ENCODE data around the gene TBC1D10B.

The TBC1D10B gene

DNA sequence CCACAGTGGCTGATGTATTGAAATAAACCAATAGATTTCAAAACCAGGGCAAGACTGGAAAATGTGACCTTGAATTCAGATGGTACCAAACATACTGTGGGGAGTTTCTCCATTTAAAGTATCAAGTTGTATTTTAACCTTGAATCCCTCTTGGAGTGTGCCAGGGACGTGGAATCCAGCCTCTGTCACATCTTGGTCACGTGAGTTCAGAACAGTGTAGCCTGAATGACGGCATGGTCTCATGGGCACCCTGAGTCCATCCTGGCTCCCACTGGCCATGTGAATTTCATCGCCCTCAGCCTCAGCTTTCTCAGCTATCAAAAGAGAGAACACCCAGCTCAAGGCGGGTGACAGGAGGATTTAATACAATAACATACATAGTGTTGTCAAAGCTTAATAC, 43.9 kb upstream of the TBC1D10B start:
- no peak for DNase-seq (ENCODE audit: extremely low spot score)
- POLR2A ChIA-PET: no interaction called here
- TF ChIP-seq, protein P1, sequence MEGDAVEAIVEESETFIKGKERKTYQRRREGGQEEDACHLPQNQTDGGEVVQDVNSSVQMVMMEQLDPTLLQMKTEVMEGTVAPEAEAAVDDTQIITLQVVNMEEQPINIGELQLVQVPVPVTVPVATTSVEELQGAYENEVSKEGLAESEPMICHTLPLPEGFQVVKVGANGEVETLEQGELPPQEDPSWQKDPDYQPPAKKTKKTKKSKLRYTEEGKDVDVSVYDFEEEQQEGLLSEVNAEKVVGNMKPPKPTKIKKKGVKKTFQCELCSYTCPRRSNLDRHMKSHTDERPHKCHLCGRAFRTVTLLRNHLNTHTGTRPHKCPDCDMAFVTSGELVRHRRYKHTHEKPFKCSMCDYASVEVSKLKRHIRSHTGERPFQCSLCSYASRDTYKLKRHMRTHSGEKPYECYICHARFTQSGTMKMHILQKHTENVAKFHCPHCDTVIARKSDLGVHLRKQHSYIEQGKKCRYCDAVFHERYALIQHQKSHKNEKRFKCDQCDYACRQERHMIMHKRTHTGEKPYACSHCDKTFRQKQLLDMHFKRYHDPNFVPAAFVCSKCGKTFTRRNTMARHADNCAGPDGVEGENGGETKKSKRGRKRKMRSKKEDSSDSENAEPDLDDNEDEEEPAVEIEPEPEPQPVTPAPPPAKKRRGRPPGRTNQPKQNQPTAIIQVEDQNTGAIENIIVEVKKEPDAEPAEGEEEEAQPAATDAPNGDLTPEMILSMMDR (IDR thresholded peaks at IDR 0.05; ENCODE audit: control extremely low read depth, extremely low read depth, low read depth, missing control alignments): no peak
- CTCF ChIA-PET: interaction anchor here (1.2 to 2.8 kb wide), 3 partner anchors 16 to 201 kb away, joined by 3 to 10 read pairs (median 5); partner anchors contain the start of genes DCTPP1 and ZNF48

DNA sequence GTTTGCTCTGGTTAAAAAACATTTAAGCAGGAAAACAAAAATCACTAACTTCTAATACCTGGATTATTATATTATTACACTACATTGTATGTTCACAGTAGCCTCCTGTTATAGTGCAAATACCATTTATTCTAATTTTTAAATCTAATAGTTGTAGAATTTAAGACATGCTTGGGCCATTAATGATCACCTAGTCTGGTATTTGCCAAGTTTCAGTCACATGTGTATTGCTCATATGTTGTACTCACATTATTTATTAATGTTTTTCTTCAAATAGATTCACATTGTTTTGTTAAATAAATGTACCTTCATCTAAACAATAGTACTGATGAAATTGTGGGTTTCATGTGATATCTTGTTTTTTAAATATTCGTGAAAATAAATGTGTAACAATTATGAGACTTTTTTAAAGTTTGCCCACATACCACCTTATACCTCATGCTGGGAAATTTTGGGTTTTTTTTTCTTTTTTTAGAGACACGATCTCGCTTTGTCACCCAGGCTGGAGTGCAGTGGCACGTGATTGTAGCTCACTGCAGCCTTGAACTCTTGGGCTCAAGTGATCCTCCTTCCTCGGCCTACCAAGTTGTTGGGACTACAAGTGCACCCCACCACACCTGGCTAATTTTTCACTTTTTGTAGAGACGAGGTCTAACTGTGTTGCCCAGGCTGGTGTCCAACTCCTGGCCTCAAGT, 43.0 kb upstream of the TBC1D10B start:
- POLR2A ChIA-PET: no interaction called here
- no peak for DNase-seq (ENCODE audit: extremely low spot score)
- CTCF ChIA-PET: interaction anchor here (1.2 to 2.4 kb wide), 3 partner anchors 11 to 17 kb away, joined by 3 to 9 read pairs (median 5); partner anchors contain the start of genes DCTPP1 and ZNF48
- TF ChIP-seq, protein P1 (IDR thresholded peaks at IDR 0.05; ENCODE audit: control extremely low read depth, extremely low read depth, low read depth, missing control alignments): no peak

DNA sequence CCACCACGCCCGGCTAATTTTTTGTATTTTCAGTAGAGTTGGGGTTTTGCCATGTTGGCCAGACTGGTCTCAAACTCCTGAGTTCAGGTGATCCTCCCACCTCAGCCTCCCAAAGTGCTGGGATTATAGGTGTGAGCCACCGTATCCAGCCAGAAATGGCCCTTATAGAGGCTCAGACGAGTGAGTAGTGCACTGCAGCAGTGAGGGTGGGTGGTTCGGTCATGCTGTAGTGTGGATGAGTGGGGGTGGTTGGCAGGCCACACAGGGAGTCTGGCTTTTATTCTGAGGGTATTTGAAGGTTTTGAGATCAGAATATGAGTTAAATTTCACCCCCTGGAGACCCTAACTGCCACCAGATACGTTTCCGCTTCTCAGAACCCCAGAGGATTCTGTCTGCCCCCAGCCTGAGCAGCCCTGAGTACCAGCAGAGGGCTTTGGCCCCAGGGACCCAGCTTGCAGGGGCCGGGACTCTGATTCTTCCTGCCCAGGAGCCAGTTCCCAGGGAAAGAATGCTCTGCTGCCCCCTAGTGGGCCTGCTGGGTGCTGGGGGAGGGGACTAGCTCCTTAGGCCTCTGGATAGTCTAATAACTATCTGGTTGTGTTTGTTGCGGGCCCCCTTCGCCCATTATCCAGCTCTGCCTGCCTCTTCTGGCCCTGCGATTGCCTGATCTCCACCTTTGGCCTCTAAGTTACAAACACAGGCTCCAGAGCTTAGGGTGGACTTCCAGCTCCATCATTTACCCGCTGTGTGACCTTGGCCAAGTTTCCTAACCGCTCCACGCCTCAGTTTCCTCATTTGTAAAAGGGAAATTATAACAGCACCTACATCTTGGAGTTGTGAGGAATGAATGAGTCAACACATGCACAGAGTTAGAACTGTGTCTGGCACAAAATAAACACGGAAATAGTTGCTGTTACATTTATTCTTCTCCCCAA, 39.1 kb upstream of the TBC1D10B start:
- TF ChIP-seq, protein P1 (IDR thresholded peaks at IDR 0.05; ENCODE audit: control extremely low read depth, extremely low read depth, low read depth, missing control alignments): peak; percentile 96
- peak; percentile 88 for DNase-seq (ENCODE audit: extremely low spot score)
- CTCF ChIA-PET: interaction anchor here (0.5 to 6.3 kb wide), 43 partner anchors 10 to 318 kb away, joined by 3 to 58 read pairs (median 5); partner anchors contain the start of genes CD2BP2, DCTPP1, SEPTIN1 and TBC1D10B
- POLR2A ChIA-PET: interaction anchor here (1.0 to 1.2 kb wide), 3 partner anchors 9 to 27 kb away, joined by 4 to 8 read pairs (median 4); partner anchors contain the start of gene SEPTIN1

DNA sequence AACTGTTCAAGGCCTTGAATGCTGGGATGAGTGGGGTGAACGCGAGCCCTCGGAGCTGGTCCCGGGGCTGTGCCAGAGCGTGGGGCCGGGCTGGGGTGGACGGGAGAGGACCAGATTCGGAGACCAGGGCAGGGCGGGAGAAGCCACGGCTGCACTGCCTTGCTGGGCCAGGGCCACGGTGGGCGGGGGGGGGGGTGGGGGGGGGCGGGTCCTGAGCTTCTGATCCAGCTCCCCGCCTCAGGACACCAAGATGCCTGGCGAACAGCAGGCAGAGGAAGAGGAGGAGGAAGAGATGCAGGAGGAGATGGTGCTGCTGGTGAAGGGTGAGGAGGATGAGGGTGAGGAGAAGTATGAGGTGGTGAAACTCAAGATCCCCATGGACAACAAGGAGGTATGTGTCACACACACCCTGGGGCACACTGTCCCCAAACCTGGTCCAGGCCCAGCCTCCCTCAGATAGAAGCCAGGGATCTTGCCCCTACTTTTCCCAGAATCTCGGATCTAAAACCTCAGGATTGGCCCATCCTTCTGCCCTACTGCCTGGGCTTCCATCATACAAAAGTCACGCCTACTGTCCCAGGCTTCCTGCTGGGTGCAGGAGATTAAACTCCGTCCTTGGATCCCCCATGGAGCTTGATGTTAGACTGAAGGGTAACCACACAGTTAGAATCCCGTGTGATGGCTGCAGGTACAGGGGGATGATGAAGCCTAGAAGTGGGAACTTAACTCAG, 37.7 kb upstream of the TBC1D10B start:
- ChIA-PET POLR2A (interaction anchor here (0.6 to 1.0 kb wide), 4 partner anchors 8 to 282 kb away, joined by 3 to 4 read pairs (median 4); no protein-coding TSS in a partner anchor), CTCF (interaction anchor here (0.8 to 6.3 kb wide), 17 partner anchors 9 to 315 kb away, joined by 3 to 58 read pairs (median 7); partner anchors contain the start of genes DCTPP1, TBC1D10B, ZNF48 and ZNF764)
- TF ChIP-seq, protein P1 (IDR thresholded peaks at IDR 0.05; ENCODE audit: control extremely low read depth, extremely low read depth, low read depth, missing control alignments): no peak
- DNase-seq (ENCODE audit: extremely low spot score): no peak

DNA sequence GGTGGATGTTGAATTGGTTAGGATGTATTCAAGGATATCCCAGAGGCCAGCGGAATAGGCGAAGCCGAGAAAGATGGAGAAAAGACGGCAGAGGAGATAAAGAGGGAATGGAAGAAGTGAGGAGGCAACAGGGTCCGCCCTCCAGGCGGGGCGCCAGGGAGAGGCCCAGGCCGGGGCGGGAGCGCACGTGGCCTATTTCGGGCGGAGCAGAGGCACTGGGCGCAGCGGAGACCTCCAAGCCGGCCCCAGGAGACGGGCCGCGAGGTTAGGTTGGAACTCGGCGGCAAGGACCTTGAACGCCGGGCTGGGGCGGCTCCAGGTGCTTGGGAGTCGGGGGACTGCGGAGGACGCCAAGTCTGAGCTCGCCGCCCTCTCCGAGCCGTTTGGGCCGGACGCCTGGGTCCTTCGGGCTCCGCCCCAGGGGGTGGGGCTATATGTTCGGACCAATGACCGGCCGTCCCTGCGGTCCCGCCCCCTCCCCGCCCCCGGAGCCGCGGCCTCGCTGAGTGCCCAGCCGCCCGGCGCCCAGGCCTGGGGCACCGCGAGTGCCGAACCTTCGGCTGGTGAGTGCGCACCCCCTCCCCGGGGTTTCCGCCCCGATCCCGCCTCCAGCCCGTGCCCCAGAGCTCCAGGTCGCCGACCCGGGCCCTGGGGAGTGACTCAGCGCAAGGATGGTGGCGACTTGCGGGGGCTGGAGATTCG, 37.0 kb upstream of the TBC1D10B start, which contains the start of gene ZNF771:
TSS of gene ZNF771 (plus strand) at position 505 of the 702 bp plus-strand sequence. CDS start 448 bp downstream, outside the sequence.
- DNase-seq (ENCODE audit: extremely low spot score): peak; percentile 93
- ChIA-PET POLR2A (interaction anchor here (0.6 to 1.0 kb wide), 3 partner anchors 9 to 232 kb away, joined by 3 to 4 read pairs (median 3); no protein-coding TSS in a partner anchor), CTCF (interaction anchor here (0.8 to 6.3 kb wide), 18 partner anchors 8 to 236 kb away, joined by 3 to 58 read pairs (median 4); partner anchors contain the start of genes DCTPP1, TBC1D10B, ZNF48 and ZNF764)
- TF ChIP-seq, protein P1 (IDR thresholded peaks at IDR 0.05; ENCODE audit: control extremely low read depth, extremely low read depth, low read depth, missing control alignments): no peak

Measured in GM10248 (cell line).